ENCODE measurements around the gene C3.

DNA sequence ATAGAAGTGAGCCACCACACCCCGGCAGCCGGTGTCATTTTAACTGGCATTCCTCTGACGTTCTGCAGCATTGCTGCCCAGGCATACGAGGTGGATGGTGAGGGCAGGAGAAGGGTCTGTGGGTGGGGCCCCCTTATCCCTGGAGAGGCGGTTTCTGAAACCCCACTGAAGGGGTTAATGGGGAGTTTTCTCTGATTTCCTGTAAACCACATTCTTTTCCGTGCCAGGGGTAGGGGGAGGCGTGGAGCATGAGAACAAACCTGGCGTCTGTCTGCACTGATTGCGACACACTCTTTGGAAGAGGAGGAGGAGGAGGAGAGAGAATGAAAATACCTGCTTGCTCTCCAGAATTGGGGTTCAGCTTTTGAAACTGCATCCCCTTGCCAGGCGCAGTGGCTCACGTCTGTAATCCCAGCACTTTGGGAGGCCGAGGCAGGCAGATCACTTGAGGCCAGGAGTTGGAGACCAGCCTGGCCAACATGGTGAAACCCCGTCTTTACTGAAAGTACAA, 2.7 kb upstream of the C3 start:
- TF ChIP-seq, protein P1, sequence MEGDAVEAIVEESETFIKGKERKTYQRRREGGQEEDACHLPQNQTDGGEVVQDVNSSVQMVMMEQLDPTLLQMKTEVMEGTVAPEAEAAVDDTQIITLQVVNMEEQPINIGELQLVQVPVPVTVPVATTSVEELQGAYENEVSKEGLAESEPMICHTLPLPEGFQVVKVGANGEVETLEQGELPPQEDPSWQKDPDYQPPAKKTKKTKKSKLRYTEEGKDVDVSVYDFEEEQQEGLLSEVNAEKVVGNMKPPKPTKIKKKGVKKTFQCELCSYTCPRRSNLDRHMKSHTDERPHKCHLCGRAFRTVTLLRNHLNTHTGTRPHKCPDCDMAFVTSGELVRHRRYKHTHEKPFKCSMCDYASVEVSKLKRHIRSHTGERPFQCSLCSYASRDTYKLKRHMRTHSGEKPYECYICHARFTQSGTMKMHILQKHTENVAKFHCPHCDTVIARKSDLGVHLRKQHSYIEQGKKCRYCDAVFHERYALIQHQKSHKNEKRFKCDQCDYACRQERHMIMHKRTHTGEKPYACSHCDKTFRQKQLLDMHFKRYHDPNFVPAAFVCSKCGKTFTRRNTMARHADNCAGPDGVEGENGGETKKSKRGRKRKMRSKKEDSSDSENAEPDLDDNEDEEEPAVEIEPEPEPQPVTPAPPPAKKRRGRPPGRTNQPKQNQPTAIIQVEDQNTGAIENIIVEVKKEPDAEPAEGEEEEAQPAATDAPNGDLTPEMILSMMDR (IDR thresholded peaks at IDR 0.05) = no peak
- TF ChIP-seq POLR2A (IDR thresholded peaks at IDR 0.05) = no peak
